ENCODE data around the gene CEP164.

- TF ChIP-seq SREBF2 (IDR thresholded peaks at IDR 0.05; ENCODE audit: low read length), result no peak
- no peak for TF ChIP-seq POLR2AphosphoS5 (IDR thresholded peaks at IDR 0.05; ENCODE audit: low read length)
- no peak for TF ChIP-seq POLR2A (IDR thresholded peaks at IDR 0.05; ENCODE audit: low read depth, low read length)
- no peak for TF ChIP-seq BMI1 (IDR thresholded peaks at IDR 0.05; ENCODE audit: borderline replicate concordance)
- TF ChIP-seq CTCF (IDR thresholded peaks at IDR 0.05 in 2 of 3, conservative IDR thresholded peaks at IDR 0.05 in 1 of 3; ENCODE audit: control insufficient read depth in 2 of 3, extremely low read depth in 1 of 3, insufficient read depth in 1 of 3, low read depth in 3 of 3, low read length in 3 of 3), result no peak
- no peak for TF ChIP-seq EZH2 (IDR thresholded peaks at IDR 0.05; ENCODE audit: borderline replicate concordance, control insufficient read depth, low read depth, low read length)
- TF ChIP-seq ESRRA (IDR thresholded peaks at IDR 0.05; ENCODE audit: low read length), result no peak
- no peak for TF ChIP-seq SUZ12 (IDR thresholded peaks at IDR 0.05; ENCODE audit: unreplicated experiment)
Measured at GRCh38 chr11:117361432-117361831, 33.8 kb downstream of the CEP164 start.

Data from GM12878 (cell line).